SKM-1 (cell line): ENCODE measurements around the gene AQP1.

Experiments
- DNase-seq: peaks from one replicate; lab custom pipeline; 2025; ENCODE audit not compliant: unreplicated experiment; lab: John Stamatoyannopoulos, UW

The AQP1 gene

GRCh38 chr7:30881448-30881847 is 30.2 kb upstream of the AQP1 start:
- DNase-seq = no peak

- DNase-seq = no peak
Measured at GRCh38 chr7:30884881-30885280, 26.8 kb upstream of the AQP1 start.

- DNase-seq = no peak
Measured at GRCh38 chr7:30886608-30887011, 25.0 kb upstream of the AQP1 start.

DNA sequence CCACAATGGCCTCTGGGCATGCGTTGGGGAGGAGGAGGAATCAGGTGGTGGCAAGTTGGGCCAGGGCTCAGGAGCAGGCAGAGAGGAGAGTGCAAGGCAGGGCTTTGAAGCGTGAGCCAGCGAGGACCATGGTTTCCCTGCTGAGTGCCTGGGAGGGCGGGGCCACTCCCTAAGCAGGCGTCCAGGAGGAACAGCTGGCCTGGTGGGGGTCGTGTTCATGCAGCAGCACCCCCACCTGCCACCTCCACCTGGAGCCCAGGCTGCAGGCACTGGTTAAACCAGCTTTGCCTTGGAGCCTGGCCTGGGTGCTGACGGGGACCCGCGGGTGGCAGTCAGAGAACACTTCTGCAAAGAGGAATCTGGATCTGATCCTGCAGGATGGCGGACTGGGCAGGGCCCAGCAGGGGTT is 24.2 kb upstream of the AQP1 start:
- DNase-seq = no peak

GRCh38 chr7:30888747-30889146 is 22.9 kb upstream of the AQP1 start:
- no peak for DNase-seq

DNA sequence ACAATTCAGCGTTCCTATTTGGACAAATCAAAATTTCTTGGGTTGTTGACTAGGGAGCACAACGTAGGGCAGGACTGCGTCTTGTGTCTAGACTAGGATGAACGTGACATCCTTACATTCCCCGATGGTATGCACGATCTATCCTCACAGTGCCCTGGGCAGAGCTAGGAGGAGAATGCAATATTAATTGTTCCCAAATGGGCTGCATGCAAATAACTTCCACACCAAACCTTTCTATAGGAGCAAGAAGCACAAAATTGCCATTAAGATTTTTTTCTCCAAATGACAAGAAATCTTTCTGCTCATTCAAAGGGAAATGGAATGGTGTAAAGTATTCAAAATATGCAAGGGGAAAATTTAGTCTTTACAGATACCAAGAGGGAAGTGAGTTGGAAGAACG is 21.4 kb upstream of the AQP1 start:
- no peak for DNase-seq

GRCh38 chr7:30893357-30893756 is 18.3 kb upstream of the AQP1 start:
- DNase-seq = no peak

GRCh38 chr7:30894009-30894408 is 17.6 kb upstream of the AQP1 start:
- no peak for DNase-seq

GRCh38 chr7:30894866-30895605 is 16.6 kb upstream of the AQP1 start:
- no peak for DNase-seq

DNA sequence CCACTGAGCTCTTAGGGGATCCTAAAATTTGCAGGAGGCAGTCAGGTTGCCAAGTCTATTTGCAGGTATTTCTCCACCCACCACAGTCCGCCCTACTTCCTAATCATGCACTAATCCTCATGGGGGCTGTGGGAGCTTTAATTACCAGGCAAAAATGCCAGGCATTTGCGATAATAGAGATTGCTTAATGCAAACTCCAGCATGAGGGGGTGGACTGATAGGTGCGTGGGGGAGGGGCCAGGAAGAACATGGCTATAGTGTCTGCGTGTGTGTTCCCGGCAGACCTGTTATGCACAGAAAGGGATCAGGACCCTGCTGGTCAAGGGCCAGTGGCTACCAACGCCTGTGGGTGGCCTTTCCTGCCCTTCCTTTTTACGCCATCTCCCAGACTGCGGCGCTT is 15.6 kb upstream of the AQP1 start:
- no peak for DNase-seq

GRCh38 chr7:30896783-30897637 is 14.6 kb upstream of the AQP1 start:
- DNase-seq = no peak

GRCh38 chr7:30897770-30898169 is 13.9 kb upstream of the AQP1 start:
- DNase-seq = no peak

DNA sequence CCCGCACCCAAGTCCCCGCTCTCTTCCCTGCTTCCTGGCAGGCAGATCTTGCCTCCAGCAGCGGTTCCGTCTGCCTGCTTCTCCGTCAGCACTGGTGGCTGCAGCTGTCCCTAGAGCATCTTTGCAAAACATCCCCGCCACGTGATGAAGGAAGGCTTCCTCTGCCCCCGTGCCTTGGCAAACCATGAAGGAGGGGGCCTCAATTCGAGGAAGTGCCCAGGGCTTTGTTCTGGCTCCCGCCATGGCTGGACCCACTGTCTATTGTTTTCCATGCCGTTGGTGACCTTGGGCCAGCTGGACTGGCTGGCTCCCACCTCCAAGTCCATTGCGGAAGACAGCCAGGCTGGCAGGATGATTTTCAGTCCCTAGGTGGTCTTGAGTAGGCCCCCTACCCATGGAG is 13.2 kb upstream of the AQP1 start:
- no peak for DNase-seq

DNA sequence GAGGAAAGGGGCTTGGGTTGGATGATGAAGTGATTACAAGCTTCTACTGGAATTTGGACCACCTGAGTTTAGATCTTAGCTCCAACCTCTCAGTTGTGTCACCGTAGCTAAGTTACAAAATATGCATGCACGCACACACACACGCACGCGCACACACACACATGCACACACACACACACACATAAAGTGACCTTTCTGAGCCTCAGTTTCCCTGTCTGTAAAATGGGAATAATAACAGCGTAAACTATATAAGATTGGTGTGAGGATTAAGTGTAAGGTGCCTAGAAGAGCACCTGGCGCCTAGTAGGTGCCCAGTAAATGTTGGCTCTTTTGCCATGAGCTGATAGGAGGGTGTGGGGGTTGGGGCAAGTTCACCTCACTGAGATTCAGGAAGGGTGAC is 12.6 kb upstream of the AQP1 start:
- no peak for DNase-seq

DNA sequence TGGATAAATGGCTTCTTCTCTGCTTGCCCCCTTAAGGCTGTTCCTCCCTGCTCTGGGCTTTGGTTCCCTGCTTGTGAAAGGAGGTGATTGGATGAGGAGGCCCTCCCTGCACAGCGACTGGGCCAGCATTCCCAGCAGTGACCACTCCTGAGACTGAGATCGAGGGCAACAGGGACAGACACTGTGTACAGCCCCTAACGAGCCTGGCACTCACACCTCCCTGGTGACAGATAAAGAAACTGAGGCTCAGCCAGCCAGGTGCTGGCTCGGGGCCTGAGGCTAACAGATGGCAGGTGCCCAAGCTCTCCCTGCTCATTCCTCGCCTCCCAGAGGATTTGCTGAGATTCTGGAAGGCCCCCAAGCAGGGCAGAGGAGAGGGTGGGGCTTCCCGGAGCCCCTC is 12.0 kb upstream of the AQP1 start:
- DNase-seq = no peak

DNA sequence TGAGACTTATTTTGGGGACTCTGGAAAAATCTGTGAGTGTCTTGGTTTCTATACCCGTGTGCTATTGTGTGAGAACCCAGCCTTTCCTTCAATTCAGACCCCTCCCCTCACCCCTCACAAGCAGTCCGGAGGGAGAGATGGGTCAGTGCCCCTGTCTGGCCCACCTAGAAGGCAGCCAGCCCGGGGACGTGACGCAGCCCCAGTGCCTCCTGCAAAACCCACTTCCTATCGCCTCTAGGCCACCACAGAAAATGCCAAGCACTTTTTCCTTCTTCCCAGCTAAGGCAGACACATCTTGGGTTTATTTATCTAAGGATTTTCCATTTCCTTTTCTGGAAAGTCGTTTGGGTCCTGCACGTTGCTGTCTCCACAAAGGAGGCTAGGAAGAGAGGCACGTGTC is 11.6 kb upstream of the AQP1 start:
- no peak for DNase-seq

GRCh38 chr7:30900803-30901362 is 10.8 kb upstream of the AQP1 start:
- DNase-seq = no peak

DNA sequence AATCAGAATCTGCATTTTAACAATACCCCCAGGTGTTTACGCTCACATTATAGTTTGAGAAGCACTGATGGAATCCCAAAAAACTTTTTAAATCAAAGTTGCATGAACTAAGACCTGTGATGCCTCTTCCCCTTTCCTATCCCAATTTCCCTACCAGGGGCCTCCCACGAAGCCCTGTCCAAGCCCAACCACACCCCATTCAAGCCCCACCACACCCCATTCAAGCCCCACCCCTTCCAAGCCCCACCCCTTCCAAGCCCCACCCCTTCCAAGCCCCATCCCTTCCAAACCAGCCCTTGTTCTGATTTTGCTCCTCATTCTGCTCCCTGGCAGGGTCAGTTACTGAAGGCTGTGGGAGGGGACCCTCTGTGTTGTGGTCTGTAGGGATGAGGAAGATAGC is 9.8 kb upstream of the AQP1 start:
- no peak for DNase-seq

DNA sequence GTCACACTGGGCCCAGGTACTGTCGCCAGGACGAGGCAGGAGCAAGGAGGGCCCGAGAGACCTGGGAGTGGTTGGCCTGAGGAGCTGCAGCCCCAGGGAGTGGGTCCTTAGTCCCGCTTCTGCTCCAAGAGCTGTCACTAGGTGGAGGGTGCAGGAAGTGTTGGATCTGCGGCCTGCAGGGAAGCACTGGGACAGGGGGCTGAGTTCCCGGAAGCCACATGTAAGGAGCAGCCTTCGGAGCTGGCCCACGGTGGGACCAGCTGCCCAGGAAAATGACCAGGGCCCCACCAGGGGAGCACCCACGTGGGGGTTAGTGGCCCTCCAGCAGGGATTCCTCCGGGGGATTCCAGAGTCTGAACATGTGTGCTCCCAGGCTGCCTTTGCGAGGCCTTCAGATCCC is 9.2 kb upstream of the AQP1 start:
- no peak for DNase-seq

- DNase-seq = no peak
Measured at GRCh38 chr7:30903146-30903545, 8.5 kb upstream of the AQP1 start.

DNA sequence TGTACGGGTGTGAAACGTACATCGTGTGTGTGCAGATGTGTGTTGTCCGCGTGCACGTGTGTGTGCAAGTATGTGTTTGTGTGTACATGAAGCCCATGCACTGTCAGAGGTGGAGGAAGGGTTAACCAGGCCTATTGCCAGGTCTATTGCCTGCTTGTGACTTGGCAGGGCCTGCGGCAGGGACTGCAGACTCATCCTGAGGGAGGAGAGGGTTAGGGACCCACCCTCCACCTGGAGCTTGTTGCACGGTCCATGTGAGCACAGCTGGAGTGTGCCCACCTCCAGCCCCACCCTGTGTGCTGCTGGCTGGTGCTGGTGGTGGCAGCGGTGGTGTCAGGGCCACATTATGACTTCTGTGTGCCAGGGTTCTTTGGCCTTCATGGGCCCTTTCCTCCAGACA is 7.1 kb upstream of the AQP1 start:
- no peak for DNase-seq
